K562 (cell line): ENCODE measurements around the gene CAMK2G. TPM values are rescaled to one million over a fixed set of nuclear protein-coding genes. Genes with fewer than 3 reads are reported as not detected.
A peak's percentile ranks its signal among the peaks of the same experiment; 100 is the strongest.

Experiments used
- CBX1 ChIP-seq: sonication (generic); IDR thresholded peaks from 2 replicates; pipeline ENCODE4 v1.6.1; 2016; ENCODE audit warnings: antibody characterized with exemption, low read depth, mild to moderate bottlenecking
- CCAR2 ChIP-seq: fragments of 200-400 bp; formaldehyde crosslinking; IDR thresholded peaks from 2 replicates; pipeline ENCODE4 v1.6.1; 2017; ENCODE audit warnings: mild to moderate bottlenecking, low read depth, low read length
- CEBPB ChIP-seq: fragments of 450-650 bp; IDR thresholded peaks from 2 replicates; pipeline ENCODE4 v1.6.1; 2016; ENCODE audit warnings: missing genetic modification characterization, missing compliant biosample characterization
- HCFC1 ChIP-seq: IDR thresholded peaks from 2 replicates; pipeline ENCODE4 v1.6.1; 2012; ENCODE audit warnings: low read depth, low read length, improper control_type of control experiment
- HEY1 ChIP-seq: fragments of 250-450 bp; sonication (Bioruptor Pico); IDR thresholded peaks from 2 replicates; pipeline ENCODE4 v1.5.0; 2020; ENCODE audit warnings: mild to moderate bottlenecking, moderate library complexity, borderline replicate concordance
- HSF4 ChIP-seq: fragments of 250-450 bp; sonication (Bioruptor Pico); IDR thresholded peaks from 2 replicates; pipeline ENCODE4 v2.1.2; 2022; ENCODE audit warnings: mild to moderate bottlenecking, moderate library complexity, borderline replicate concordance
- MCM2 ChIP-seq: fragments of 450-650 bp; IDR thresholded peaks from 2 replicates; pipeline ENCODE4 v1.6.1; 2017; ENCODE audit warnings: low read depth, mild to moderate bottlenecking
- MYC ChIP-seq, 2 experiments: fragments of 250-450 bp in 1 of 2; sonication (Bioruptor Pico) in 1 of 2; IDR thresholded peaks; 2 replicates each; pipeline versions ENCODE4 v1.5.1 to v1.6.1; 2012 to 2021; ENCODE audit warnings: low read depth in 2 of 2, borderline replicate concordance in 1 of 2, improper control_type of control experiment in 1 of 2, low read length in 1 of 2, mild to moderate bottlenecking in 1 of 2, moderate library complexity in 1 of 2
- NBN ChIP-seq: fragments of 450-650 bp; IDR thresholded peaks from 2 replicates; pipeline ENCODE4 v1.6.1; 2016; ENCODE audit warnings: low read depth, mild to moderate bottlenecking
- NCOR1 ChIP-seq: fragments of 450-650 bp; IDR thresholded peaks from 2 replicates; pipeline ENCODE4 v1.6.1; 2016; ENCODE audit warnings: mild to moderate bottlenecking, moderate library complexity
- POLR2G ChIP-seq: fragments of 200-400 bp; formaldehyde crosslinking; IDR thresholded peaks from 2 replicates; pipeline ENCODE4 v1.6.1; 2017; ENCODE audit warnings: low read depth, mild to moderate bottlenecking, antibody characterized with exemption, low read length, moderate library complexity
- PYGO2 ChIP-seq: fragments of 450-650 bp; IDR thresholded peaks from 2 replicates; pipeline ENCODE4 v1.6.1; 2016; ENCODE audit warnings: mild to moderate bottlenecking, missing genetic modification characterization, moderate library complexity, missing compliant biosample characterization
- TAF1 ChIP-seq: IDR thresholded peaks from 2 replicates; pipeline ENCODE4 v1.6.1; 2011; ENCODE audit warnings: mild to moderate bottlenecking, low read length, moderate library complexity; ENCODE audit not compliant: insufficient read depth, control insufficient read depth, severe bottlenecking; ENCODE audit errors: extremely low read depth
- TAL1 ChIP-seq: fragments of 450-650 bp; IDR thresholded peaks from 2 replicates; pipeline ENCODE4 v1.6.1; 2016; ENCODE audit warnings: mild to moderate bottlenecking
- ZBTB2 ChIP-seq: fragments of 450-650 bp; IDR thresholded peaks from 2 replicates; pipeline ENCODE4 v1.6.1; 2016; ENCODE audit warnings: antibody characterized with exemption
- ZNF174 ChIP-seq: fragments of 250-450 bp; sonication (Bioruptor Pico); IDR thresholded peaks from 2 replicates; pipeline ENCODE4 v1.4.0; 2020; ENCODE audit warnings: mild to moderate bottlenecking
- ZNF184 ChIP-seq: sonication (generic); formaldehyde crosslinking; IDR thresholded peaks from 2 replicates; pipeline ENCODE4 v1.5.0; 2020; ENCODE audit warnings: missing genetic modification reagents
- ZNF444 ChIP-seq: fragments of 250-450 bp; sonication (Bioruptor Pico); IDR thresholded peaks from 2 replicates; pipeline ENCODE4 v1.4.0; 2020; ENCODE audit warnings: mild to moderate bottlenecking, moderate library complexity
- polyA plus RNA-seq, 8 experiments: library from polyadenylated mRNA; depleted of rRNA in 4 of 8; stranded (reverse) in 5 of 8; unstranded in 3 of 8; fragments of >200 nt; fragmentation: Nextera tagmentation in 2 of 8; fragmentation: Illumina TruSeq in 1 of 8; extraction: Ambion mirVana in 2 of 8; extraction: Trizol in 1 of 8; gene quantifications; 2 replicates each; pipeline versions ENCODE4 v1.2.1 to v1.2.3, GENCODE V29; 2011 to 2014; ENCODE audit warnings: inconsistent platforms in 1 of 8, missing spikeins in 1 of 8
- total RNA-seq, 7 experiments: library from RNA; depleted of rRNA in 6 of 7; stranded (reverse); fragments of >200 nt in 6 of 7; fragmentation: Illumina TruSeq in 2 of 7; extraction: Trizol in 2 of 7; gene quantifications; 2 replicates each; pipeline versions ENCODE4 v1.2.1 to v1.2.3, GENCODE V29; 2011 to 2021; ENCODE audit warnings: low replicate concordance in 1 of 7
- TF ChIP-seq, protein P1 (sequence below): fragments of 250-450 bp; sonication (Bioruptor Pico); IDR thresholded peaks from 2 replicates; pipeline ENCODE4 v1.9.0; 2021; ENCODE audit warnings: mild to moderate bottlenecking, inconsistent platforms
- TF ChIP-seq, protein P2 (sequence below): sonication (generic); formaldehyde crosslinking; IDR thresholded peaks from 2 replicates; pipeline ENCODE4 v1.8.0; 2022; ENCODE audit warnings: mild to moderate bottlenecking, missing genetic modification reagents
- TF ChIP-seq, protein P3 (sequence below): sonication (generic); formaldehyde crosslinking; IDR thresholded peaks from 2 replicates; pipeline ENCODE4 v1.8.0; 2022; ENCODE audit warnings: missing genetic modification reagents, mild to moderate bottlenecking, moderate library complexity, borderline replicate concordance

CAMK2G gene
- total and polyA plus RNA-seq, 9 of the 15 experiments (the other 6 are each of a cell fraction or from before 2014, with no cell fraction given) = 9.0 to 37.9 (median 32.6) TPM

GRCh38 chr10:73781879-73782748 is 92.2 kb downstream of the CAMK2G start, which contains the start of gene CHCHD1 (continued):
- no peak for TF ChIP-seq ZNF444
- peak; percentile 97 for TF ChIP-seq TAF1
- TF ChIP-seq MYC (IDR thresholded peaks at IDR 0.05; ENCODE audit: low read depth, low read length) = peak; percentile 82
- TF ChIP-seq MYC (CRISPR knock-in tag; IDR thresholded peaks at IDR 0.05; ENCODE audit: borderline replicate concordance, low read depth) = 0 out of 2 replicates have a peak, but pooled peaks have one; percentile 63
- TF ChIP-seq, protein P1, sequence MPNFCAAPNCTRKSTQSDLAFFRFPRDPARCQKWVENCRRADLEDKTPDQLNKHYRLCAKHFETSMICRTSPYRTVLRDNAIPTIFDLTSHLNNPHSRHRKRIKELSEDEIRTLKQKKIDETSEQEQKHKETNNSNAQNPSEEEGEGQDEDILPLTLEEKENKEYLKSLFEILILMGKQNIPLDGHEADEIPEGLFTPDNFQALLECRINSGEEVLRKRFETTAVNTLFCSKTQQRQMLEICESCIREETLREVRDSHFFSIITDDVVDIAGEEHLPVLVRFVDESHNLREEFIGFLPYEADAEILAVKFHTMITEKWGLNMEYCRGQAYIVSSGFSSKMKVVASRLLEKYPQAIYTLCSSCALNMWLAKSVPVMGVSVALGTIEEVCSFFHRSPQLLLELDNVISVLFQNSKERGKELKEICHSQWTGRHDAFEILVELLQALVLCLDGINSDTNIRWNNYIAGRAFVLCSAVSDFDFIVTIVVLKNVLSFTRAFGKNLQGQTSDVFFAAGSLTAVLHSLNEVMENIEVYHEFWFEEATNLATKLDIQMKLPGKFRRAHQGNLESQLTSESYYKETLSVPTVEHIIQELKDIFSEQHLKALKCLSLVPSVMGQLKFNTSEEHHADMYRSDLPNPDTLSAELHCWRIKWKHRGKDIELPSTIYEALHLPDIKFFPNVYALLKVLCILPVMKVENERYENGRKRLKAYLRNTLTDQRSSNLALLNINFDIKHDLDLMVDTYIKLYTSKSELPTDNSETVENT (CRISPR knock-in tag) = peak; percentile 78; the same call in 1 of the 2 replicates
- TF ChIP-seq CCAR2 = no peak
- TF ChIP-seq PYGO2 (tag) = no peak
- TF ChIP-seq HSF4 (CRISPR knock-in tag) = peak; percentile 15; the same call in 1 of the 2 replicates
- TF ChIP-seq, protein P2, sequence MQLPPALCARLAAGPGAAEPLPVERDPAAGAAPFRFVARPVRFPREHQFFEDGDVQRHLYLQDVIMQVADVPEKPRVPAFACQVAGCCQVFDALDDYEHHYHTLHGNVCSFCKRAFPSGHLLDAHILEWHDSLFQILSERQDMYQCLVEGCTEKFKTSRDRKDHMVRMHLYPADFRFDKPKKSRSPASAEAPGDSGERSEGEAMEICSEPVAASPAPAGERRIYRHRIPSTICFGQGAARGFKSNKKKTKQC (CRISPR knock-in tag) = no peak
- TF ChIP-seq POLR2G = peak; percentile 99
- peak; percentile 44 for TF ChIP-seq NCOR1
- TF ChIP-seq TAL1 = no peak
- peak; percentile 73 for TF ChIP-seq HCFC1
- TF ChIP-seq, protein P3, sequence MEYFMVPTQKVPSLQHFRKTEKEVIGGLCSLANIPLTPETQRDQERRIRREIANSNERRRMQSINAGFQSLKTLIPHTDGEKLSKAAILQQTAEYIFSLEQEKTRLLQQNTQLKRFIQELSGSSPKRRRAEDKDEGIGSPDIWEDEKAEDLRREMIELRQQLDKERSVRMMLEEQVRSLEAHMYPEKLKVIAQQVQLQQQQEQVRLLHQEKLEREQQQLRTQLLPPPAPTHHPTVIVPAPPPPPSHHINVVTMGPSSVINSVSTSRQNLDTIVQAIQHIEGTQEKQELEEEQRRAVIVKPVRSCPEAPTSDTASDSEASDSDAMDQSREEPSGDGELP (CRISPR knock-in tag) = peak; percentile 97
- TF ChIP-seq CEBPB = peak; percentile 51
- no peak for TF ChIP-seq HEY1 (CRISPR knock-in tag)
- no peak for TF ChIP-seq ZNF184
- no peak for TF ChIP-seq ZNF174 (CRISPR knock-in tag)
- no peak for TF ChIP-seq NBN
- no peak for TF ChIP-seq MCM2
- peak; percentile 82; the same call in 1 of the 2 replicates for TF ChIP-seq ZBTB2
- TF ChIP-seq CBX1 = peak; percentile 86; the same call in 1 of the 2 replicates
